NT2/D1 (cell line): Measurements from ENCODE around the gene ZFHX3.

ENCODE experiments used
- DNase-seq: peaks from one replicate; pipeline ENCODE4 v3.0.0-alpha.2; 2011; ENCODE audit warnings: low read depth, low spot score
- H3K27me3 ChIP-seq: 2 replicates; pipeline ENCODE4 v1.6.0; 2011; ENCODE audit warnings: mild to moderate bottlenecking; ENCODE audit not compliant: insufficient read length, insufficient read depth
- H3K36me3 ChIP-seq: 2 replicates; pipeline ENCODE4 v1.6.1; 2011; ENCODE audit warnings: mild to moderate bottlenecking, low read length, mixed read lengths; ENCODE audit not compliant: insufficient read depth, insufficient read length
- H3K4me1 ChIP-seq: 2 replicates; pipeline ENCODE4 v1.5.1; 2011; ENCODE audit not compliant: insufficient read depth, insufficient read length
- H3K4me3 ChIP-seq: 2 replicates; pipeline ENCODE4 v1.5.1; 2011; ENCODE audit warnings: low read depth; ENCODE audit not compliant: insufficient read length
- H3K9ac ChIP-seq: 2 replicates; pipeline ENCODE4 v1.6.0; 2011; ENCODE audit warnings: low read depth; ENCODE audit not compliant: insufficient read length
- H3K9me3 ChIP-seq: 2 replicates; pipeline ENCODE4 v1.5.1; 2011; ENCODE audit warnings: mild to moderate bottlenecking, low read length; ENCODE audit not compliant: insufficient read depth
- SUZ12 ChIP-seq: IDR thresholded peaks from 2 replicates; pipeline ENCODE4 v1.6.1; 2011; ENCODE audit not compliant: insufficient read length, insufficient read depth; ENCODE audit errors: extremely low read depth
- YY1 ChIP-seq: IDR thresholded peaks from 2 replicates; pipeline ENCODE4 v1.6.1; 2011; ENCODE audit not compliant: insufficient read length, insufficient read depth
- ZNF274 ChIP-seq: IDR thresholded peaks from 2 replicates; pipeline ENCODE4 v1.6.1; 2011; ENCODE audit warnings: mild to moderate bottlenecking, low read depth, low read length

ZFHX3 gene

DNA sequence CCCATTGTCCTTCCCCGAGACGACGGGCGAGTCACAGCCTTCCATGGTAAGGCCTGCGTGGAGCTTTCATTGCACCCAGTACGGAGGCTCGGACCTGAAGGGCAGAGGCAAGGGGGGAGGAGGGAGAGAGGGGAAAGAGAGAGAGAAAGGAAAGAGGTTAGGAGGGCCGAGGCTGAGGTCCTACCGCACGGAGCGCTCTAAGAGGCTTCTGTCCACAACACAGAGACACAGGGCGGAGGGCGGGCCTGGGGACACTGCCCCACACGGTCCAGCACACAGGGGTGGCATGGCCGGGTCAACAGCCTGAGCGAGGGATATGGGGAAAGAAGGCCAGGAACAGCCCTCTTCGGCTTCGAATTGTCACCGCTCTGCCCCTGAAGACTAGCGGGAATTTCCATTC lies 87.8 kb downstream of the ZFHX3 start:
- H3K9ac ChIP-seq = no peak overlapping the region
- H3K4me1 ChIP-seq = no peaks in the 10 kb centered on the region
- no peak overlapping the region for H3K4me3 ChIP-seq
- DNase-seq = no peak
- H3K27me3 ChIP-seq = peaks cover 4% of the 10 kb centered on the region
- TF ChIP-seq SUZ12 (no peak), YY1 (no peak), ZNF274 (no peak)
- H3K9me3 ChIP-seq = no peaks in the 10 kb centered on the region
- peaks cover 23% of the 10 kb centered on the region for H3K36me3 ChIP-seq

DNA sequence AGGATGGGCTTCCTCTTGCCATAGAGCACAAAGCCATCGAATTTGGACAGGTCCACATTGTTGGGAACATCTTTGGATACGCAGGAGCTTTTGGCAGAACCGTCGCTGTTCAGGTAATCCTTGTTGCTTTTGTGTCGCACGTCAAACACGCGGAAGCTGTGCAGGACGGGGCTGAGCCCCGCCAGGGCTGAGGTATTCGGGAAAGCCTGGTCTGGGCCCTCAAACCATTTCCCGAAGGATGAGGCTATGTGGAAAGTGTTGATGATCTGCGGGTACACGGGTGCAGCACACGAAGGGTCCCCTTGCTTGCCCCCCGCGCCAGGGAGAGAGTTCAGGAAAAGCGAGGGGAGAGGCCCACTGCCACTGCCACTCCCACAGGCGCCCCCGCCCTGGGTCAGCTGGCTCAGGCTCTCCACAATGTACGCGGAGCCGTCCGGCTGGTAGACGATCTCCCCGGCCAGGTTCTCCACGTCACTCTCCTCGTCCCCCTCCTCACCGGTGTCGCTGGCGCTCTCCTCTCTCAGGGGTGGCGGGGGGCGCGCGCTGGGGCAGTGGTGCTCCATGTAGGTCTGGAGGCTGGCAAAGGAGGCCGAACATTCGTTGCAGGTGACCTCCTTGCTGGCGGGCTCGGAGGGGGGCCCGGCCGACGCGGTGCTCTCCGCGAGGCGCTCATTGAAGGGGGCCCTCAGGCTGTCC lies 88.5 kb downstream of the ZFHX3 start:
- TF ChIP-seq SUZ12 (no peak), YY1 (no peak), ZNF274 (no peak)
- Histone ChIP-seq H3K36me3 (peaks cover 23% of the 10 kb centered on the region), H3K9me3 (no peaks in the 10 kb centered on the region), H3K4me3 (no peak overlapping the region), H3K27me3 (peaks cover 4% of the 10 kb centered on the region), H3K9ac (no peak overlapping the region), H3K4me1 (no peaks in the 10 kb centered on the region)
- no peak for DNase-seq

DNA sequence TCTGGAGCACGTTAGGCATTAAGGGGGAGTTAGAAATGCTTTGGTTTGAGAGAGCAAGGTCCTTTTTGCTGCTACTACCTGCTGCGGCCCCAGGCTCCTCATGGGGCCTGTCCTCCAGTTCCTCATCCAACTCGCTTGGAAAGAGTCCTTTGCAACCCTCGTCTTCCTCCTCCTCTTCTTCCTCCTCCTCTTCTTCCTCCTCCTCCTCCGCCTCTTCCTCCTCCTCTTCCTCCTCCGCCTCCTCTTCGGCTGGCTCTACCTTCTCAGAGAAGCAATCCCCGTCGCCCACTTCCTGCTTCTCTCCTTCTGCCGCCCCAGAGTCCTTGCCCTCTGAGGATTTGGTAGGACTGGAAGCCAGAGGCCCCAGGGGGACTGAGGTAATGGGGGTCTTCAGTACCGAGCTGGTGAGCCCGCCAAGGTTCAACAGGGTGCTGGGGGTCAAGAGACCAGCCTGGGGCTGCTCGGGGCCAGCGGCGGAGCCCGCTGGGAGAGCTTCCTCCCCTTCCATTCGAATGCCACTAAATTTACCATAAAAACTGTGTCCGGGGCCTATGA lies 89.3 kb downstream of the ZFHX3 start:
- DNase-seq = no peak
- Histone ChIP-seq H3K36me3 (peaks cover 23% of the 10 kb centered on the region), H3K4me3 (no peak overlapping the region), H3K9me3 (no peaks in the 10 kb centered on the region), H3K27me3 (peaks cover 4% of the 10 kb centered on the region), H3K9ac (no peak overlapping the region), H3K4me1 (no peaks in the 10 kb centered on the region)
- TF ChIP-seq YY1 (no peak), ZNF274 (no peak), SUZ12 (no peak)

GRCh38 chr16:72957303-72958277 lies 90.3 kb downstream of the ZFHX3 start:
- no peak overlapping the region for H3K9ac ChIP-seq
- DNase-seq = no peak
- no peak overlapping the region for H3K4me3 ChIP-seq
- H3K27me3 ChIP-seq = peaks cover 4% of the 10 kb centered on the region
- peaks cover 23% of the 10 kb centered on the region for H3K36me3 ChIP-seq
- TF ChIP-seq YY1 (no peak), SUZ12 (no peak), ZNF274 (no peak)
- H3K4me1 ChIP-seq = no peaks in the 10 kb centered on the region
- no peaks in the 10 kb centered on the region for H3K9me3 ChIP-seq

DNA sequence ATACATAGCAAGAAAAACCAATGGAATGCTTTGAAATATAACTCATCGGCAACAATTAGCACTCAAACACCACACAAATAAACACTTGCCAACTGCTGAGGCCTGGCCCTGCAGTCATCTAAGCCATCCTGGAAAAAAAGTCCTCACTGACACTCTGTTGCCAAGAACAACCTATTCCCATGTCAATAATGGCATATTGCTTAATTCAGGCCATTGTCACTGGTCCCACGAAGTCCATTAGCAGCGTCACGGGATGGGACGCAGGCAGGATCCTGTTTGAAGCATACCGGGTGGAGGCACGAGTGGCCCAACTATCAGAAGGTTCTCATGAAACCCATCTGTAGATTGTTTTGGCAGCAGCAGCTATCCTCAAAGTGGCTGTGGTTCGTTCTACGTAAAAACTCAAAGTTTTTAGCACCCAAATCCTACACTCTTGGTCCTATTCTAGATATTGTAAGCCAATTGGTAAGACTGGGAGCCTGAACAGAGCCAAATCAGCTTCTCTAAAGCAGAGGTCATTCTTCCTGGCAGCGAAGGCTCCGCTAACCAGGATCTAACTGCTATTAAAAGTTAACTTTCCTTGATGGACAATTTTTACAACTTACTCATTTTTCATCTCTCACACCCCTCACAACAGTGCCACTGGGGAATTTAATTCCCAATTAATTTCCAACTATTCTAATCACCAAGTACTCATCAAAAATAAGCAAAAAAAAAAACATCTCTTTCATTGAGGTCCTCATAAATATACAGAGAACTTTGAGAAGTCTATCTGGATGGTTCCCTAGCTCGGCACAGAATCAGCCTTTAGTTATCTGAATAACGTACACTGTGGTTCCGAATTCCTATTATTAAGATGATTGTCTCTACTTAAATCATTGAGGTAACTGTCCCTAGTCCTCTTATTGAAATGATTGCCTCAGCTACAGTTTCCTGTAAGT lies 91.5 kb downstream of the ZFHX3 start:
- Histone ChIP-seq H3K4me3 (no peak overlapping the region), H3K9ac (no peak overlapping the region), H3K36me3 (peaks cover 23% of the 10 kb centered on the region), H3K9me3 (no peaks in the 10 kb centered on the region), H3K27me3 (peaks cover 4% of the 10 kb centered on the region), H3K4me1 (no peaks in the 10 kb centered on the region)
- no peak for TF ChIP-seq YY1
- no peak for TF ChIP-seq SUZ12
- no peak for TF ChIP-seq ZNF274
- DNase-seq = no peak

GRCh38 chr16:72952811-72953271 lies 95.1 kb downstream of the ZFHX3 start:
- Histone ChIP-seq H3K4me3 (no peak overlapping the region), H3K4me1 (peaks cover under 1% of the 10 kb centered on the region), H3K36me3 (peaks cover 17% of the 10 kb centered on the region), H3K9me3 (0 out of 2 replicates have a peak, but pooled peaks cover 5% of the 10 kb centered on the region), H3K27me3 (no peaks in the 10 kb centered on the region), H3K9ac (no peak overlapping the region)
- no peak for DNase-seq
- TF ChIP-seq YY1 (no peak), SUZ12 (no peak), ZNF274 (no peak)
